BJ (cell line): ENCODE data around the gene ELL. TPM values are rescaled to one million over a fixed set of nuclear protein-coding genes. Genes with fewer than 3 reads are reported as not detected.

ENCODE experiments used
- CTCF ChIA-PET: fragments of 350-600 bp; formaldehyde crosslinking; extraction: SDS; loops from one replicate; lab custom pipeline; 2021; ENCODE audit warnings: antibody characterized with exemption, inconsistent platforms; lab: Yijun Ruan, JAX
- POLR2A ChIA-PET: fragments of 300-600 bp; sonication (Branson Sonifier 250); formaldehyde crosslinking; extraction: SDS; loops from one replicate; lab custom pipeline; 2021; ENCODE audit warnings: antibody characterized with exemption; lab: Charles Lee
- DNase-seq: peaks from one replicate; pipeline ENCODE4 v3.0.0-alpha.2; 2011; ENCODE audit warnings: low read depth
- H3K27me3 ChIP-seq: 2 replicates; pipeline ENCODE4 v1.6.0; 2011; ENCODE audit warnings: low read length; ENCODE audit not compliant: control insufficient read depth, insufficient read depth
- H3K36me3 ChIP-seq: 2 replicates; pipeline ENCODE4 v1.5.1; 2011; ENCODE audit warnings: low read length; ENCODE audit not compliant: control insufficient read depth, insufficient read depth
- H3K4me3 ChIP-seq: 2 replicates; pipeline ENCODE4 v1.5.1; 2011; ENCODE audit warnings: low read depth, mild to moderate bottlenecking, control low read depth, low read length
- polyA plus RNA-seq: library from polyadenylated mRNA; depleted of rRNA; stranded (reverse); fragments of >200 nt; gene quantifications from 2 replicates; pipeline ENCODE4 v1.2.3, GENCODE V29; 2011
- TF ChIP-seq, protein P1 (sequence below): IDR thresholded peaks from 2 replicates; pipeline ENCODE4 v1.5.1; 2011; ENCODE audit warnings: low read depth, mild to moderate bottlenecking, control low read depth, inconsistent platforms, low read length, moderate library complexity; ENCODE audit not compliant: insufficient read depth

The ELL gene
- polyA plus RNA-seq, 1 experiment: 10.2 TPM

DNA sequence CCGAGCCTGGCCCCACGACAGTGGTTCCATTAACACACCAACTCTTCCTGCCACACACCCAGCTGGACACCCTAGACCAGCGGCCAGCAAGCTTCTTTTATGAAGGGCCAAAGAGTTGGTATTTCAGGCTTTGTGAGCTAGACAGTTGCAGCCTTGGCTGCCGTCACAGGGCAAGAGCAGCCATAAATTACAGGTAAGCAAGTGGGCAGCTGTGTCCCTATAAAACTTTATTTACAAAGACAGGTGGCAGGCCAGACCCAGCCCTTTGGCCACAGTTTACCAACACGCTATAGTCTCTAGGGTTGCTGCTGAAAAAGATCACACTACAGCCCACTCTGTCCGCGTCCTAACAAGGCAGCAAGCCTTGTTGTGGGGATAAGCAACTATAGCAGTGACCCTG is 13.3 kb downstream of the ELL start:
- no peaks in the 10 kb centered on the region for H3K27me3 ChIP-seq
- TF ChIP-seq, protein P1, sequence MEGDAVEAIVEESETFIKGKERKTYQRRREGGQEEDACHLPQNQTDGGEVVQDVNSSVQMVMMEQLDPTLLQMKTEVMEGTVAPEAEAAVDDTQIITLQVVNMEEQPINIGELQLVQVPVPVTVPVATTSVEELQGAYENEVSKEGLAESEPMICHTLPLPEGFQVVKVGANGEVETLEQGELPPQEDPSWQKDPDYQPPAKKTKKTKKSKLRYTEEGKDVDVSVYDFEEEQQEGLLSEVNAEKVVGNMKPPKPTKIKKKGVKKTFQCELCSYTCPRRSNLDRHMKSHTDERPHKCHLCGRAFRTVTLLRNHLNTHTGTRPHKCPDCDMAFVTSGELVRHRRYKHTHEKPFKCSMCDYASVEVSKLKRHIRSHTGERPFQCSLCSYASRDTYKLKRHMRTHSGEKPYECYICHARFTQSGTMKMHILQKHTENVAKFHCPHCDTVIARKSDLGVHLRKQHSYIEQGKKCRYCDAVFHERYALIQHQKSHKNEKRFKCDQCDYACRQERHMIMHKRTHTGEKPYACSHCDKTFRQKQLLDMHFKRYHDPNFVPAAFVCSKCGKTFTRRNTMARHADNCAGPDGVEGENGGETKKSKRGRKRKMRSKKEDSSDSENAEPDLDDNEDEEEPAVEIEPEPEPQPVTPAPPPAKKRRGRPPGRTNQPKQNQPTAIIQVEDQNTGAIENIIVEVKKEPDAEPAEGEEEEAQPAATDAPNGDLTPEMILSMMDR: no peak
- no peak for DNase-seq
- H3K4me3 ChIP-seq: no peak overlapping the region
- POLR2A ChIA-PET: no interaction called here
- H3K36me3 ChIP-seq: peaks cover 3% of the 10 kb centered on the region
- CTCF ChIA-PET: interaction anchor here (0.8 to 1.7 kb wide), 3 partner anchors 11 to 42 kb away, joined by 3 to 7 read pairs (median 4); no protein-coding TSS in a partner anchor

DNA sequence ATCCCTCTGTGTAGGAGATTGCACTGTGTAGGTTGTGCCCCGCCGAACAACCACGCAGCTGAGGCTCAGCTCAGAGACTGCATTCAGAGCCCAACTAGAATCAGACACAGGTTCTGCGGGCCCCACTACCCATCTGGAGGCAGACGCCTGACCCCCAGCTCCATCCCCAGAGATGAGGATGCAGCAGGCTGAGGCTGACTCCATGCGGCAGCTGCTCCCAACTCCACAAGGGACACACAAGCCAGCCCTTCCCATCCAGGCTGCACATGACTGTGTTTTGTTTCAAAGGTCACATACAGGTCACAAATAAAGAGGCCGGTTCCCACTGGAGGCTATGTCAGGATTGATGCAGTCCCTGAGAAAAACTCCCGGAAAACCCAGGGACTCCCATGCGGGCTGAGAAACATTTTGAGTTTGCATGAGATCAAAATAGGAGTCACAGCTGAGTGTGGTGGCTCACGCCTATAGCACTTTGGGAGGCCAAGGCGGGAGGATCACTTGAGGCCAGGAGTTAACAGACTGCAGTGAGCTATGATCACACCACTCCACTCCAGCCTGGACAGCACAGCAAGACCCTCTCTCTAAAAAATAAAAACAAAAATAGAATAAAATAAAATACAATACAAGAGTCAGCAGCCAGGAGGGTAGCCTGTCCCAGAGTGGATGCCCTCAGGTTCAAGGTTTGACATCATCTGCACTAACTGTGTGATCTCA is 14.0 kb downstream of the ELL start:
- no peak for DNase-seq
- H3K4me3 ChIP-seq: no peak overlapping the region
- TF ChIP-seq, protein P1: no peak
- H3K27me3 ChIP-seq: no peaks in the 10 kb centered on the region
- CTCF ChIA-PET: interaction anchor here (0.6 to 1.7 kb wide), 10 partner anchors 10 to 122 kb away, joined by 3 to 7 read pairs (median 3); partner anchors contain the start of gene GDF15
- POLR2A ChIA-PET: no interaction called here
- peaks cover 1% of the 10 kb centered on the region for H3K36me3 ChIP-seq

DNA sequence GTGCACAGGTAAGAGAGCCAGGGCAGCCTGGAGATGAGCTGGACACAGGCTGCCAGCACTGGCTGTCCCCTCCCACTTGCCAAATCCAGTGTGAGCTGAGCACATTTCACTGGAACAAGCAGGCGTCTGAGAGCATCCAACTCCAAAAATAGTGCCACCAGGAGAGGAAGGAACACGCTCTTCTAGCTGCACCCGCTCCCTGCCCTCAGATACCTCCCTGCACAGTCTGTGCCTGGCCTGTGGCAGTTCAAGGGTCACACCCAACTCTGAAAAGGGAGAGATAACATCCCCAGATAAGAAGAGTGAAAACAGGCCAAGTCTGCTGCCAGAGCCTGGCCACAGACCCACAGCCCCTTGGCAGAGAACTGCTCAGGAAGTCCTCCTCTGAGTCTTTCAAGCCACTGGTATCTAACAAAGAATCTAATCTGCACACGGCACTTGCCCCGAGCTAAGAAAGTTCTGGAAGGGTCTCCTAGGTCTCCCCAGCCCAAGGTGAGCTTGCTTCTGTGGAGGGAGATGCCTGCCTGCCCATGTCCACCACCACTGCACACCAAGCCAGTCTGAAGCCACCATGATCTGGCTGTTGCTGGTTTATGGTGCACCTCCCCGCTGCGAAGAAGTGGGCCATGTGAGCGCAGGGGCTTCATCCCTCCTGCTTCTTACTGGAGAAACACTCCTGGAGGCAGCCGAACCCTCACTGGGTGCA is 14.7 kb downstream of the ELL start:
- DNase-seq: no peak
- H3K27me3 ChIP-seq: no peaks in the 10 kb centered on the region
- TF ChIP-seq, protein P1: no peak
- CTCF ChIA-PET: interaction anchor here (0.6 to 1.7 kb wide), 11 partner anchors 11 to 341 kb away, joined by 3 to 4 read pairs (median 3); partner anchors contain the start of genes GDF15 and REX1BD
- no peak overlapping the region for H3K4me3 ChIP-seq
- POLR2A ChIA-PET: no interaction called here
- H3K36me3 ChIP-seq: 0 out of 2 replicates have a peak, but pooled peaks cover 1% of the 10 kb centered on the region

- H3K36me3 ChIP-seq: 0 out of 2 replicates have a peak, but pooled peaks cover 1% of the 10 kb centered on the region
- CTCF ChIA-PET: interaction anchor here (0.8 to 1.5 kb wide), 8 partner anchors 14 to 342 kb away, joined by 3 to 4 read pairs (median 4); partner anchors contain the start of genes GDF15 and REX1BD
- no peak overlapping the region for H3K4me3 ChIP-seq
- H3K27me3 ChIP-seq: no peaks in the 10 kb centered on the region
- POLR2A ChIA-PET: no interaction called here
- TF ChIP-seq, protein P1: no peak
- no peak for DNase-seq
These were observed 15.6 kb downstream of the ELL start for GRCh38 chr19:18506101-18506930.
